Activated CD8-positive, alpha-beta memory T cell treated with anti-CD3 and anti-CD28 coated beads, Interleukin-2, amount 10 ng/mL, durations not matched to agents 7 days and 5 days (primary cell): Measurements from ENCODE around the gene ATP5F1A. TPM values are rescaled to one million over a fixed set of nuclear protein-coding genes. Genes with fewer than 3 reads are reported as not detected.

ENCODE experiments used
- ATAC-seq: fragments of 150-1000 bp; cut with Tn5 transposase; one replicate; pipeline ENCODE4 v1.10.0; 2021; ENCODE audit warnings: moderate library complexity
- CTCF ChIA-PET: fragments of 350-600 bp; sonication (Branson Sonifier 250); formaldehyde crosslinking; loops from one replicate; lab custom pipeline; 2021; ENCODE audit warnings: antibody characterized with exemption; lab: Charles Lee
- DNase-seq: peaks from one replicate; pipeline ENCODE4 v3.0.0-alpha.2; 2020
- H3K27ac Mint-ChIP-seq: one replicate; pipeline ENCODE4 v1.8.0; 2021; ENCODE audit warnings: mild to moderate bottlenecking, mixed read lengths
- H3K27me3 Mint-ChIP-seq: one replicate; pipeline ENCODE4 v1.8.0; 2021; ENCODE audit warnings: mixed read lengths
- H3K36me3 Mint-ChIP-seq: one replicate; pipeline ENCODE4 v1.8.0; 2021; ENCODE audit warnings: mild to moderate bottlenecking, mixed read lengths
- H3K4me1 Mint-ChIP-seq: one replicate; pipeline ENCODE4 v1.8.0; 2021; ENCODE audit warnings: mixed read lengths
- H3K4me3 Mint-ChIP-seq: one replicate; pipeline ENCODE4 v1.8.0; 2021; ENCODE audit warnings: mild to moderate bottlenecking, moderate library complexity, mixed read lengths
- H3K9me3 Mint-ChIP-seq: one replicate; pipeline ENCODE4 v1.8.0; 2022; ENCODE audit warnings: low read depth, mixed read lengths
- total RNA-seq, 2 experiments: library from RNA; stranded (reverse); gene quantifications; one replicate each; pipeline ENCODE4 v1.2.3, GENCODE V29; 2021

The ATP5F1A gene
- total RNA-seq, 2 experiments from 2014 or later = 341 to 485 TPM

GRCh38 chr18:46071653-46072375, 26.3 kb downstream of the ATP5F1A start, which contains the start of gene PSTPIP2:
Gene PSTPIP2 (minus strand): TSS chr18:46072260. CDS start chr18:46072188, 72 bp downstream.
- ATAC-seq (peak; percentile 80), DNase-seq (peak; percentile 74)
- Mint-ChIP-seq H3K36me3 (peaks cover 3% of the 10 kb centered on the region), H3K4me3 (peak within 1 kb of the TSS; percentile 72), H3K27ac (no peak within 1 kb of the TSS), H3K4me1 (peaks cover 32% of the 10 kb centered on the region), H3K9me3 (no peaks in the 10 kb centered on the region), H3K27me3 (peaks cover 6% of the 10 kb centered on the region)
- CTCF ChIA-PET = interaction anchor here (3.3 to 5.3 kb wide), 3 partner anchors 17 to 406 kb away, joined by 30 to 50 read pairs (median 44); no protein-coding TSS in a partner anchor

DNA sequence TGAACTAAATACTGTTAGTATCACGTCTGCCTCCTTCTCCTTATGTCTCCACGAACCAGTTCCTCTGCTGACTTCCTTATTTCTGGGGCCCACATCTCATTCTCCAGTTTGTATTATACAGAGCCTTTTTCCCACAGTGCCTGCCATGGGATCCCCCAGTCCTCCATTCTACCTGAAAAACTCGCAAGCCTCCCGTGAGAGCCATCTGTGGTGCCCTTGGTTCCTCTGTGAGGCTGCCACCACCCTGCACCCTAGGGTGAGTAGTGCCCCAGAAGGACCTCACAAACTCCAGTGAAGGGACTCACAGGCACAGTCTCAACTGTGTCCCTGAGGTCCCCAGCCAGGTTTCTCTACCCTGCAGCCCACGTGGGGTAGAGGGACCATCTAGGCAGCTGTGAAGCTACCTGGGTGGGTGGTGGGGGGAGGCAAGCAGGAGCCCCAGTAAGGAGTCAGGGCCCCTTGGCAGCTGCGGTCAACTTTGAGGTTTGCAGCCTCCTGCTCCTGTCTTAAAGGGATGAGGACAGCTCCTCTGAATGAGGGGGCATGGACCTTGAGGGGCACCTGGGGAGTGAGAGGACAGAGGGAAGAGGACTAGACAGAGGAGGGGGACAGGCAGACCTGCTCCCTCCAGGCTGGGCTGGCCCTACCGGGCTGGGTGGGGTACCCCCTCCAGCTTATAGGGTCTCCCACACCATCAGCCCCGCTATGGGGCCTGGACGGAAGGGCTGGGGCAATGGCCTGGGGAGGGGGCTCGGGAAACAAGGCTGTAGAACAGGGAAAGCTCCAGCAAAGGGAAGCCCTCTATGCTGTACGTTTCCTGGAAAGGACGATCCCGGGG, 27.1 kb downstream of the ATP5F1A start:
- DNase-seq = no peak
- H3K27ac Mint-ChIP-seq = no peak overlapping the region

DNA sequence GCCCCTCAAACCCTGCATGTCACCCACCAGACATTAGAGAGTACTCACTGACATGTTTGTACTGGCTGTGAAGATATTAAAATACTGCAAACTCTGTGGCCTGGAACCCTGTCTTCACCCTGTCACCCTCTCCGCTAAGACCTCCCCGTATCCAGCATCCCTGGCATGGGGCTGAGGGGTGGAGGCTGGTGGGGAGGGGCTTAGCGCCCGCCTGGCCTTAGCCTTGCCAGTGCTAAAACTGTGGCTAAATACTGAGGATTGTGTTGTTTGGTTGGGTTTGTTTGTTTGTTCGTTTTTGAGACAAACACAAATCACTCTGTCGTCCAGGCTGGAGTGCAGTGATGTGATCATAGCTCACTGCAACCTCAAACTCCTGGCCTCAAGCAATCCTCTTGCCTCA, 27.9 kb downstream of the ATP5F1A start:
- Mint-ChIP-seq H3K27me3 (peaks cover 6% of the 10 kb centered on the region), H3K9me3 (no peaks in the 10 kb centered on the region), H3K27ac (no peak overlapping the region), H3K4me1 (peaks cover 32% of the 10 kb centered on the region), H3K36me3 (peaks cover 1% of the 10 kb centered on the region), H3K4me3 (no peak overlapping the region)
- CTCF ChIA-PET = interaction anchor here (1.5 to 5.3 kb wide), 2 partner anchors 10 to 15 kb away, joined by 4 to 30 read pairs; no protein-coding TSS in a partner anchor
- DNase-seq (no peak), ATAC-seq (no peak)

More for the DNA sequence above, 27.1 kb downstream of the ATP5F1A start:
- CTCF ChIA-PET = interaction anchor here (1.5 to 5.3 kb wide), 4 partner anchors 11 to 405 kb away, joined by 4 to 50 read pairs (median 37); no protein-coding TSS in a partner anchor
- no peak for ATAC-seq
- Mint-ChIP-seq H3K9me3 (no peaks in the 10 kb centered on the region), H3K4me1 (peaks cover 32% of the 10 kb centered on the region), H3K4me3 (peak overlapping the region; percentile 72), H3K27me3 (peaks cover 6% of the 10 kb centered on the region), H3K36me3 (peaks cover 3% of the 10 kb centered on the region)

DNA sequence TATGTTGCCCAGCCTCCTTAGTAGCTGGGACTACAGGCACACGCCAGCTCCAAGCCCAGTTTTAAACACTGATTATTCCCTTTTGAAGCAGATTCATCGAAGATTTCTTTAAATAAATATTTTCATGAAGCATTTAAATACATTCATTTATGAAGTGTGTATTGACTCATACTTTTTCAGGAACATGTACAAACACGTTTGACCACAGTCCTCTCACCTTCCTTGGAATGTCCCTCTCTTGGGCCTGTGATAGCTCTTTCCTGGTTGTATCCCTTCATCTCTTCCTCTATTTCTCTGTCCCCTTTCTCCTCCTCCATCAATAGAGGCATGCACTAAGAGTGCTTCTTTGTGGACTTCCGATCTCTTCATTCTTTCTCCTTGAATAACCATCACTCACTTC, 28.6 kb downstream of the ATP5F1A start:
- Mint-ChIP-seq H3K36me3 (peaks cover 1% of the 10 kb centered on the region), H3K4me1 (peaks cover 32% of the 10 kb centered on the region), H3K9me3 (no peaks in the 10 kb centered on the region), H3K27me3 (peaks cover 6% of the 10 kb centered on the region), H3K4me3 (no peak overlapping the region), H3K27ac (no peak overlapping the region)
- DNase-seq (no peak), ATAC-seq (no peak)
- CTCF ChIA-PET = interaction anchor here (1.5 to 5.3 kb wide), 2 partner anchors 9 to 14 kb away, joined by 4 to 30 read pairs; no protein-coding TSS in a partner anchor

- Mint-ChIP-seq H3K4me3 (no peak overlapping the region), H3K36me3 (peaks cover 1% of the 10 kb centered on the region), H3K4me1 (peaks cover 31% of the 10 kb centered on the region), H3K9me3 (no peaks in the 10 kb centered on the region), H3K27ac (no peak overlapping the region), H3K27me3 (peaks cover 6% of the 10 kb centered on the region)
- ATAC-seq (no peak), DNase-seq (no peak)
- CTCF ChIA-PET = no interaction called here
Measured at GRCh38 chr18:46068763-46069162, 29.3 kb downstream of the ATP5F1A start.

GRCh38 chr18:46067438-46068007, 30.6 kb downstream of the ATP5F1A start:
- Mint-ChIP-seq H3K4me3 (no peak overlapping the region), H3K27ac (no peak overlapping the region), H3K4me1 (peaks cover 28% of the 10 kb centered on the region), H3K9me3 (no peaks in the 10 kb centered on the region), H3K27me3 (peaks cover 2% of the 10 kb centered on the region), H3K36me3 (peaks cover 1% of the 10 kb centered on the region)
- DNase-seq (no peak), ATAC-seq (no peak)
- CTCF ChIA-PET = interaction anchor here (1.2 kb wide), 1 partner anchor 12 kb away, joined by 6 read pairs; no protein-coding TSS in a partner anchor

GRCh38 chr18:46062781-46063180, 35.3 kb downstream of the ATP5F1A start:
- Mint-ChIP-seq H3K27ac (no peak overlapping the region), H3K9me3 (no peaks in the 10 kb centered on the region), H3K27me3 (no peaks in the 10 kb centered on the region), H3K36me3 (peaks cover 1% of the 10 kb centered on the region), H3K4me1 (peaks cover 13% of the 10 kb centered on the region), H3K4me3 (no peak overlapping the region)
- CTCF ChIA-PET = no interaction called here
- no peak for ATAC-seq
- no peak for DNase-seq

DNA sequence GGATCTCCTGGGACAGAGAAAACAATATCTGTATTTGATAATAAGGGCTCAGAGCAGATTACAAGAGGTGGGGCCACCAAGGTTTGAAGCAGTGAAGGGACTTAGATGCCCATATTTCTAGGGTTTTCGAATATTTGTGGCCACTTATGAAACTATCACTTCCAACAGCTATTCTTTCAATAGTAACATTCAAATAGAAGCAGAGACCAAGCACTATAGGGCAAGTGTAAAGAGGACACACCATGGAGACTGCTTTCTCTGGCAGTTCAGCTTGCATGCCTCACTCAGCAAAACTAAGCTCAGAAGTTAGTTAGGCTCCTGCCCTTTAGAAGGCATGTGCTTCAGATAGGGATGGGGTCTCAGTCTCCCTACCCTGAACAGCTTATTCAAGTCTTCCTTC, 36.3 kb downstream of the ATP5F1A start:
- DNase-seq = no peak

DNA sequence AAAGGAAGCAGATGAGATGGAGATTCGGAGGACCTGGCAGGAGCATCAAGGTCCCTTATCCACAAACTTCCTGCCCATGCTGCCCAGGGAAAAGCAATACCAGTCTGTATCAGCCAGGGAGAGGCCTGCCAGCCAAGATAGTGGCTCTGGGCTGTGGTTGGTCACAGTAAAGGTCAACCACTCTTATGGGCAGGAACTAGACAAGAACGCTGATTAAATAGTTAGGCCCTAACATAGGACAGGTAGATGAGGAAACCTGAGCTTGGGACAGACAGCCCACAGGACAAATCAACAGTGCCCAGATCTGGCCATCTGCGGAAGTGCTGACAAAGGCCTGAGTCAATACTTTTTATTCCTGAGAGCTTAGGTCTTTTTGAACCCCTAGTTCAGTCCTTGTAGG, 36.7 kb downstream of the ATP5F1A start:
- Mint-ChIP-seq H3K4me1 (peaks cover 11% of the 10 kb centered on the region), H3K9me3 (no peaks in the 10 kb centered on the region), H3K36me3 (no peaks in the 10 kb centered on the region), H3K27ac (no peak overlapping the region), H3K27me3 (no peaks in the 10 kb centered on the region), H3K4me3 (no peak overlapping the region)
- ATAC-seq (no peak), DNase-seq (no peak)
- CTCF ChIA-PET = interaction anchor here (2.3 kb wide), 1 partner anchor 12 kb away, joined by 13 read pairs; no protein-coding TSS in a partner anchor

More for the DNA sequence above, 36.3 kb downstream of the ATP5F1A start:
- Mint-ChIP-seq H3K9me3 (no peaks in the 10 kb centered on the region), H3K4me1 (peaks cover 11% of the 10 kb centered on the region), H3K4me3 (no peak overlapping the region), H3K36me3 (no peaks in the 10 kb centered on the region), H3K27me3 (no peaks in the 10 kb centered on the region), H3K27ac (no peak overlapping the region)
- CTCF ChIA-PET = interaction anchor here (2.3 kb wide), 1 partner anchor 12 kb away, joined by 13 read pairs; no protein-coding TSS in a partner anchor
- no peak for ATAC-seq

DNA sequence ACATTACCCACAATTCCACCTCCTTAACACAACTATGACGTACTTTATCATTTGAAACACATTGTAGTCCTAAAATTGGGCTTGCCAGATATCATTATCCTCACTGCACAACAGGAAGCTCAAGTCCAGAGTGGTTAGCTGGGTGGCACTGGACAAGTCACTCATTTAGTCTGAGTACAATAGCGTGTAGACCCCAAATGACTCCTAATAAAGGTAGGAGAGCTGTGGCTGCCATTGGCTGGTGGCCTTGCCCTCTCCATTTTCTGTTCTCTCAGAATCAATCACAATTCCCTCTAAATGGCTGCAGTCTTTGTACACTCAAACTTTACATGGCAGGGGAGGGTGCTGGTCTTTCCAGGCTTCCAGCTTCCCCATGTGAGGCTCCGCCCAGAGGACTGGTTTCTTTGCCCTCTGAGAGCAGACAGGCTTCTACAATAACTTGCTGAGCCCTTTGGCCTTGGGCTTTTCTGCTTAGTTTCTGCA, 37.7 kb downstream of the ATP5F1A start:
- no peak for DNase-seq
- H3K27ac Mint-ChIP-seq = no peak overlapping the region
- peaks cover 21% of the 10 kb centered on the region for H3K4me1 Mint-ChIP-seq
- no peak overlapping the region for H3K4me3 Mint-ChIP-seq
- H3K36me3 Mint-ChIP-seq = no peaks in the 10 kb centered on the region
- H3K27me3 Mint-ChIP-seq = no peaks in the 10 kb centered on the region
- ATAC-seq = no peak
- H3K9me3 Mint-ChIP-seq = no peaks in the 10 kb centered on the region
- CTCF ChIA-PET = interaction anchor here (0.8 to 2.3 kb wide), 2 partner anchors 10 to 13 kb away, joined by 4 to 13 read pairs; no protein-coding TSS in a partner anchor

GRCh38 chr18:46055838-46056230, 42.3 kb downstream of the ATP5F1A start:
- peaks cover 29% of the 10 kb centered on the region for H3K4me1 Mint-ChIP-seq
- no peaks in the 10 kb centered on the region for H3K9me3 Mint-ChIP-seq
- peak overlapping the region; percentile 20 for H3K4me3 Mint-ChIP-seq
- CTCF ChIA-PET = interaction anchor here (0.6 to 2.5 kb wide), 10 partner anchors 9 to 390 kb away, joined by 3 to 30 read pairs (median 3); partner anchors contain the start of gene PSTPIP2
- ATAC-seq = peak; percentile 37
- no peaks in the 10 kb centered on the region for H3K27me3 Mint-ChIP-seq
- no peaks in the 10 kb centered on the region for H3K36me3 Mint-ChIP-seq
- no peak for DNase-seq
- peak overlapping the region; percentile 85 for H3K27ac Mint-ChIP-seq

DNA sequence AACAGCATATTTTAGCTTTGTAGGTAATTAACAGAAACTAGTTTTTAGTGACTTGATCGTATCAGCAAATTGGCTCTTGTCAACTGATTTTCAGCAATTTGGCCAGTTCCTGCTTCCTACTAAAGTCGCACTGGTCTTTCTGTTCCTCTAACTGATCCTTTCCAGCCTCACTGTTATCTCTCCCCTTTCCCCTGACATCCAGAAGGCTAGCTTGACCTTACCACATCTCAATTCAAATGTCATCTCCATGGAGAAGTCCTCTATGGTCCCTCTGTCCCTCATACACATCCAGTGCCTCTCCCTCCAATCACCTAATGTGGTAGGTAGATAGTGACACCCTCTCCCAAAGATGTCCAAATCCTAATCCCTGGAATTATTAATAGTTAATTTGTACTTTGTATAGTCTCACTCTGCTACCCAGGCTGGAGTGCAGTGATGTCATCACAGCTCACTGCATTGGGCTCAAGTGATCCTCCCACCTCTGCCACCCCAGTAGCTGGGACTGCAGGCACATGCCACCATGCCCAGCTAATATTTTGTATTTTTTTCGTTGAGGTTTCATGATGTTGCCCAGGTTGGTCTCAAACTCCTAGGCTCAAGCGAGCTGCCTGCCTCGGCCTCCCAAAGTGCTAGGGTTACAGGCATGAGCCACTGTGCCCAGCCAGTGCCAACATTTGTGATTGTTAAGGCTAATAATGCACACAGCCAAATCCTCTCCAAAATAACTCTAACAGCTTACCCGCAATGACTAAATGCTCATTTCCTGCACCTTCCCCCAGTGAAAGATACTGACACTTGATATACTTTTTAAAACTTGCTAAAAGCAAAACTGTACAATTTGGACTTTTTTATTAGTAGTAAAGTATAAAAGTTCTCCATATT, 42.9 kb downstream of the ATP5F1A start:
- Mint-ChIP-seq H3K4me1 (peaks cover 29% of the 10 kb centered on the region), H3K27ac (peak overlapping the region; percentile 85), H3K36me3 (no peaks in the 10 kb centered on the region), H3K9me3 (no peaks in the 10 kb centered on the region), H3K4me3 (peak overlapping the region; percentile 20), H3K27me3 (no peaks in the 10 kb centered on the region)
- DNase-seq (no peak), ATAC-seq (peak; percentile 86)
- CTCF ChIA-PET = interaction anchor here (0.7 to 2.5 kb wide), 10 partner anchors 9 to 389 kb away, joined by 3 to 30 read pairs (median 3); partner anchors contain the start of gene PSTPIP2
